GM19468 (cell line): ENCODE results near the gene AJAP1.

Experiments
- ATAC-seq: cut with Tn5 transposase; IDR thresholded peaks from one replicate; pipeline ENCODE4 v1.9.1; 2021; ENCODE audit warnings: mild to moderate bottlenecking, moderate library complexity, moderate number of reproducible peaks; ENCODE audit not compliant: unreplicated experiment; ENCODE audit errors: extremely low read depth

AJAP1 gene

GRCh38 chr1:4628992-4629391 is 25.4 kb upstream of the AJAP1 start:
- no peak for ATAC-seq

DNA sequence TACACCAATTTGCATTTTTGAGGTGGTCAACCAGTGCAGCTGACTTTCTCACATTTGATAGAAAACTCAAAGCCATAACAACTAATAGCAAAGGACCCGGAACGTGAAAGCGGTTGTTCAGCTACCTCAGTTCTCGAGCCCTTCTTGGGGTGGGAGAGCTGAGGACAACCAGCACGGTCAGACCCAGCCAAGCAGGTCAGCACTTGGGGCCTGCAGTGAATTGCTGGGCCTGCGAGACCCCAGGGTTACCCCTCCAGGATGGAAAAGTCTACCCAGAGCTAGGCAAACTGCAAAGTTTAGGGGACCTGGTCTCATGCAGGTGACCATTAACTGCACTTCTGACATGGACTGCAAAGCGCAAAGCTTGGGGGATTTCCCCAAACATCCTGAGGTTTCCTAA is 23.8 kb upstream of the AJAP1 start:
- no peak for ATAC-seq

GRCh38 chr1:4631321-4631720 is 23.1 kb upstream of the AJAP1 start:
- ATAC-seq: no peak

- no peak for ATAC-seq
Observed at GRCh38 chr1:4633346-4633745, 21.1 kb upstream of the AJAP1 start.

DNA sequence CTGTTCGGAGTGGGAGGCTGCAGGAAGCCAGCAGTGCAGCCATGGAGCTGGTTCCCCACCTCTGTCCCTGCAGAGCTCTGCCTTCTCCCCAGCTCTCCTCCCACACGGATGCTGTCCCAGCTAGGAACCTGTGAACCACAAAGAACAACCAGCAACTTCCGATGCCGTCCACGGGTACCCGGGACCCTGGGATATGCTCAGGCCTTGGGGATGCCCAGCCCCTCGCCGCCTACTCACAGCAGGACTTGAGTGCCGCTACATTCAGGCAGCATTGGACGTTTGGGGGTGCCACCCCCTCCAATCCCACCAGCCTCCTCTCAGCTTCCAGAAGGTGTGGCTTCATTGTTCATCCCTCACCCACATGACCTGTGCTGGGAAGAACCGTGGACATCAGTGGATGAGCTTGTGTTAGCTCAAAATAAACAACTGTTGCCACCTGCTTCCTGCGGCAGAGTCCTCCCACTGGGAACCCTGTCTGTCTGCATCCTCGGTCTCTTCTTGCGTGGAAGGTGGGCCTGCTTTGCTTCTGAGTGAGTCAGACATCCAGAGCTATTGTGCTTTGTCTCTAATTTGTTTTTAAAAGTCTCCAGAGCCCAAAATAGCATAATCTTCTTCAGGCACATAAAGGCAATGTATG is 20.1 kb upstream of the AJAP1 start:
- no peak for ATAC-seq

DNA sequence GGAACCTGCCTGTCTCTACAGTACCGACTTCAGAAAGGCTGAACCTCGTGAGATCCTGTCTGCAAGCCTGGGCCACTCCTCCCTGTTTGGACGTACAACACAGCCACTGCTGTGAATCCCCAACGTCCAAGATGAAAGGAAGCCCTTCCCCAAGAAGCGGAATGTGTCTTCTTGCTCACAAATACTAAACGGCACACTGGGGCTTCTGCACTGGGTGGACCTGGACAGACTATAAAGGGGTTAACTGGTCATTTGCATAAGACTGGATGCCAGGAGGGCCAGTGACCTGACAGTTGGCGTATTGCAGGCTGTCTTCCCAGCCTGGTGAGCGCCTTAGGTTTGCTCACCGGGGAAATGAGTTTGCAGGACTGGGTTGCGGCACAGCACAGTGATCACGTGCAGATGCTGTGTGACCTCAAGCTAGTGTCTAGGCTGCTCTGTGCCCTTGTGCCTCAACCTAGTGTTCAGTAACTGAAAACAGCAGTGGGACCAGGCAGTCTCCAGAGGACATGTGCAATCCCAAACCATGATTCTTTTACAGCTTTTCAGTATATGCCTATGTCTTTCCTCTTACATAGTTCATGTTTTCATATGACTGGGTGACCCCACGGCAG is 19.5 kb upstream of the AJAP1 start:
- ATAC-seq: no peak

GRCh38 chr1:4636186-4636585 is 18.2 kb upstream of the AJAP1 start:
- ATAC-seq: no peak

DNA sequence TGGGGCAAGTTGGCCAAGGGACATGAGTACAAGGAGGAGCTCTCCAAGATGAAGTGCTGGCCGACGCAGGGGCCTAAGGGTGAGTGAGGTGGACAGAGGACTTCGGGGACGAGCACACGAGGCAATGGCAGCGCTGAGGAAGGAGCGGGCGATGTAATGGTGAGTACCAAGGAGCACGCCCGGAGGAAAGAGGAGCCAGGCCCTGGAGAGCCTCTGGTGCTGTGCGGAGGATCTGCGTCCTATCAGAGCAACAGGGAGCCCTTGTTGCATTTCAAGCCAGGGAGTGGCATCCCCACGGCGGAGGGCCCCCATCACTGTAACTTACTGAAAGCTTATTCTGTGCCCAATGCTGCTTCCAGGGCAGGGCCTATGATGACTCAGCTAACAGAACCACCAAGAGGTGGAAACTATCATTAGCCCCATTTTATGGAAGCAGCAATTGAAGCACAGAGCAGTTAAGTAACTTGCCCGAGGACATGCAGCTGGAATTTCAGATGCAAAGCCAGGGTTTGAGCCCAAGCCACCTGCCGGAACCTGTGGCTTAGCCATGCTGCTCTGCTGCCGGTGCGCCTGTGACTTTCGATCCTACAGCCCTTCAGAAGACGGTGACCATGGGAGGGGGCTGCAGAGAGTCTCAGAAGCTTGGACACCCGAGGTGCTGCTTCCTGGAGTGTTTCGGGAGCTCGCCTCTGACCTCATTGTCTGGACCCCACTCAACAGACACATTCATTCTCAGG is 17.6 kb upstream of the AJAP1 start:
- no peak for ATAC-seq

GRCh38 chr1:4637616-4638344 is 16.6 kb upstream of the AJAP1 start:
- no peak for ATAC-seq

GRCh38 chr1:4638345-4638729 is 16.1 kb upstream of the AJAP1 start:
- no peak for ATAC-seq

GRCh38 chr1:4640931-4641330 is 13.5 kb upstream of the AJAP1 start:
- ATAC-seq: no peak

DNA sequence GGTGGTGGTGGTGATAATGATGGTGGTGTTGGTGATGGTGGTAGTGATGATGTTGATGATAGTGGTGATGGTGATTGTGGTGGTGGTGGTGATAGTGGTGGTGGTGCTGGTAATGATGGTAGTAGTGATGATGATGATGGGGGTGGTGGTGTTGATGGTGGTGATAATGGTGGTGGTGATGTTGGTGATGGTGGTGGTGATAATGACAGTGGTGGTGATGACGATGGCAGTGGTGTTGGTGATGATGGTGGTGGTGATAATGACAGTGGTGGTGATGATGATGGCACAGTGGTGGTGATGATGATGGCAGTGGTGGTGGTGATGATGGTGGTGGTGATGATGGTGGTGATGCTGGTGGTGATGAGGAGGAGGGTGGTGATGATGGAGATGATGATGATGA is 7.0 kb upstream of the AJAP1 start:
- ATAC-seq: no peak

- no peak for ATAC-seq
Observed at GRCh38 chr1:4648657-4649056, 5.8 kb upstream of the AJAP1 start.

GRCh38 chr1:4650481-4650880 is 3.9 kb upstream of the AJAP1 start:
- no peak for ATAC-seq

DNA sequence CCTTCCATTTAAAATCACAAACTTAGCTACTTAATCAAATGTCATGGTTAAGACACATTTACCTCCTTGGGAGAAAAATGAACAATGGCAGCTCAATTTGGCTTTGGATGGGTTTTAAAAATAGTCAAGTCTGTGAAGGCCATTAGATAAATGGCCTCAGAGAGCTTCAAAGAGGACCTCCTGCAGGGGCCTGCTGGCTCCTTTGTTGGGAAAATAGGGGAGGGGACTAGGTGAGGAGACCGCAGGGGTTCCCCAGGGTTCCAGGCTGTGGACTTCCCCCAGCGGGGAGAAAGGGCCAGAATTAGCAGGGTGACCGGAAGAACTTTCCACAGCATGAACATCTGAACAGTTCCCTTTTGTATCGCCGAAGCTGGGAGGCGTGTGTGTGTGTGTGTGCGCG is 3.4 kb upstream of the AJAP1 start:
- no peak for ATAC-seq

DNA sequence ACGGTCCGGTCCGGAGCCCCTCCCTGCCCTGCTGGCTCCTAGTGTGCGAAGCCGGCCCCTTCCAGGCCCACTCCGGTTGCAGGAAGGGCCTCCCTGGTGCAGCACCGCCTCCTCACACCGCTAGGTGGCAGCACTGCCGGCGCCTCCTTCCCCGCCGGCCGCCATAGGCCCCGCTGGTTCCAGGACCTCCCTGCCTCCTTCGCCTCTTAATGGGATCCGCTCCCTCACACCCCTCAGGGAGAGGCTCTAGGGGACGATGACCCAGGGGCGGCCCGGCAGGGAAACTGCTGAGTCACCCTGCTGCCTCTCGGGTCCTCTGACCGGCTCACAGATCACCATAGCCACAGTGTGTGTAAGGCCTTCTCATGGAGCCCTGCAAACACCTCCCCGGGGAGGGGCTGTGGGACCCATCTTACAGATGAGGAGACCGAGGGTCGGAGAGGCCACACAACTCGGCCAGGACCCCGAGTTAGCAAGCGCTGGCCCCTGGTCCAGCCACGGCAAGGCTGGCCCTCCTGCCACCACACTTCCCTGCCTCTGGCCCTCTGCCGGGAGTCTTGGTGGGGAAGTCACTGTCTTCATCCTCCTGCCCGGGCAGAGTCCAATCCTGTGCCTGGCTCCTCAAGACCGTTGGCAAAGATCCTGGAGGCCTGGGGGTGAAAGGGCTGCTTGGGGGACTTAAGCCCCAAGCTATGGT is 1.6 kb upstream of the AJAP1 start:
- ATAC-seq: no peak

- no peak for ATAC-seq
Observed at GRCh38 chr1:4653328-4653660, 1.1 kb upstream of the AJAP1 start.

- ATAC-seq: no peak
Observed at GRCh38 chr1:4654764-4655673, 610 bp downstream of the AJAP1 start.

DNA sequence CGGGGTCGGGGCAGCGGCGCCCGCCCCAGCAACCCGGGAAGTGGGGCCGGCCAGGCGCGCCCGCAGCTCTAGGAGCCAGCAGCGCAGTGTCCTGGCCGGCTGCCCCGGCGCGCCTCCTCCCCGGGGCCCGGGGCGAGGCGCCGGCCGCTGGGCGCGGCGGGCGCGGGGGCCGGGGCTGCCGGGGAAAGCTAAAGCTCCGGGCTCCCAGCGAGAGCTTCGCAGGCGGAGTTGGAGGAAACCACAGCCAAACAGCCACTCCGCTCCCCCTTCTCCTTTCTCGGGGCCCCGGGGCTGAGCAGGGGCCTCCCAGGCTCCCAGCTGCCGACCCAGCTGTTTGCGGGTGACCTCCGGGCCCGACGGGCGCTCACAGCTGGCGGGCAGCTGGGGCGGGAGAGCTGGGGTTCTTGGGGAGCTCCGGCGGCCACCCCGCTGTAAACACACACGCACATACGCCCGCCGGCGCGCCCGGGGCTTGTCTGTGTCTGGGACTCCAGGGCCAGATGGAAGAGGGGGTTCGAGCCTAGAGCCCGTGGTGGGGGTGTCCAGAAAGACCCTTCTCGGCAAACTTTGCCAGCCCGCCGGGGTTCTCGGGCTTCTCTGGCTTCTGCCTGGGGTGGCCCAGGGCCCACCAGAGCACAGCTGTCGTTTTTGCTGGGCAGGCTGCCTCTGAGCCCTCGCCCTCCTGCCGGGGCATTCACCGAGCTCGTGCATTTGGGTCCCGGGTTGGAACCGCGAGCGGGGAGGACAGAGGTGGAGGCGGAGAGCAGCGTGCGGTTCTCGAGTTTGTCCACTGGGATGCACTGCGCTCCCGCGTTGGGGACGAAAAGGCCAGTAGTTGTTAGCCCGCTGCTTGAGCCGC is 1.5 kb downstream of the AJAP1 start:
- no peak for ATAC-seq
